Measurements from ENCODE around the gene SPDYE17. TPM values are rescaled to one million over a fixed set of nuclear protein-coding genes. Genes with fewer than 3 reads are reported as not detected.
A peak's percentile ranks its signal among the peaks of the same experiment; 100 is the strongest.
"Not testable (repeated sequence)": the region's sequence is repeated elsewhere in the genome, so short reads cannot be mapped to it uniquely, and the experiment has no call there.

The SPDYE17 gene
- total RNA-seq, 4 donors from 2014 or later, result not detected

- H3K27me3 ChIP-seq; DNase-seq; H3K4me3 ChIP-seq; intact Hi-C loops (cut with DNase I); H3K9me3 ChIP-seq; H3K4me1 ChIP-seq; H3K27ac ChIP-seq: not testable (repeated sequence)
- H3K36me3 ChIP-seq, result peaks cover 0 to 26% (median 0%) of the 10 kb centered on the region in 3 donors
- WGBS, 2 donors, result no CpG with 5 or more reads among the region's 19 CpGs
Observed at GRCh38 chr7:76983937-76984783, 48.0 kb downstream of the SPDYE17 start.

- no CpG with 5 or more reads among the region's 5 CpGs for WGBS, 2 donors
- H3K4me3 ChIP-seq; H3K27ac ChIP-seq; H3K9me3 ChIP-seq; intact Hi-C loops (cut with DNase I); DNase-seq; H3K27me3 ChIP-seq: not testable (repeated sequence)
- peaks cover 0 to 13% (median 0%) of the 10 kb centered on the region in 3 donors for H3K4me1 ChIP-seq
- peaks cover 0 to 34% (median 0%) of the 10 kb centered on the region in 3 donors for H3K36me3 ChIP-seq
Observed at GRCh38 chr7:76983333-76983732, 48.8 kb downstream of the SPDYE17 start.

GRCh38 chr7:76982501-76982900 is 49.7 kb downstream of the SPDYE17 start:
- H3K4me3 ChIP-seq; H3K9me3 ChIP-seq; H3K27me3 ChIP-seq; H3K27ac ChIP-seq; intact Hi-C loops (cut with DNase I); DNase-seq: not testable (repeated sequence)
- Histone ChIP-seq H3K36me3 (peaks cover 0 to 36% (median 0%) of the 10 kb centered on the region in 3 donors), H3K4me1 (peaks cover 0 to 14% (median 0%) of the 10 kb centered on the region in 3 donors)
- no CpG with 5 or more reads among the region's 10 CpGs for WGBS, 2 donors

- intact Hi-C loops (cut with DNase I); H3K27me3 ChIP-seq; H3K27ac ChIP-seq; H3K4me3 ChIP-seq; H3K9me3 ChIP-seq; DNase-seq: not testable (repeated sequence)
- WGBS, 2 donors, result no CpG with 5 or more reads among the region's 26 CpGs
- Histone ChIP-seq H3K4me1 (peaks cover 0 to 17% (median 0%) of the 10 kb centered on the region in 3 donors), H3K36me3 (peaks cover 0 to 36% (median 0%) of the 10 kb centered on the region in 3 donors)
Observed at GRCh38 chr7:76981187-76981970, 50.8 kb downstream of the SPDYE17 start.

- H3K9me3 ChIP-seq; intact Hi-C loops (cut with DNase I); H3K27me3 ChIP-seq; H3K4me3 ChIP-seq; H3K27ac ChIP-seq; DNase-seq: not testable (repeated sequence)
- Histone ChIP-seq H3K4me1 (peaks cover 0 to 19% (median 0%) of the 10 kb centered on the region in 3 donors), H3K36me3 (peaks cover 0 to 36% (median 0%) of the 10 kb centered on the region in 3 donors)
- 85 to 98% methylated on average over 9 to 12 of the region's 21 CpGs for WGBS, 2 donors
Observed at GRCh38 chr7:76980576-76980975, 51.6 kb downstream of the SPDYE17 start.

- H3K9me3 ChIP-seq; DNase-seq; H3K4me3 ChIP-seq; intact Hi-C loops (cut with DNase I); H3K27me3 ChIP-seq; H3K27ac ChIP-seq: not testable (repeated sequence)
- H3K4me1 ChIP-seq, result peaks cover 0 to 20% (median 0%) of the 10 kb centered on the region in 3 donors
- peaks cover 0 to 36% (median 0%) of the 10 kb centered on the region in 3 donors for H3K36me3 ChIP-seq
- 31 to 57% methylated on average over 1 to 4 of the region's 13 CpGs for WGBS, 2 donors
Observed at GRCh38 chr7:76977761-76978367, 54.3 kb downstream of the SPDYE17 start.

- H3K27ac ChIP-seq, result peak overlapping the region in 2 of 4 donors; percentile 39 to 67
- intact Hi-C loops (cut with DNase I); H3K27me3 ChIP-seq; DNase-seq; H3K4me3 ChIP-seq; H3K9me3 ChIP-seq: not testable (repeated sequence)
- 86 to 100% methylated on average over 1 of the region's 27 CpGs for WGBS, 2 donors
- peaks cover 0 to 19% (median 0%) of the 10 kb centered on the region in 3 donors for H3K4me1 ChIP-seq
- H3K36me3 ChIP-seq, result peaks cover 0 to 19% (median 0%) of the 10 kb centered on the region in 3 donors
Observed at GRCh38 chr7:76974793-76975579, 57.2 kb downstream of the SPDYE17 start.

GRCh38 chr7:76974336-76974735 is 57.8 kb downstream of the SPDYE17 start:
- Histone ChIP-seq H3K27ac (peak overlapping the region in 3 of 4 donors; percentile 21 to 42 (median 39)), H3K36me3 (peaks cover 0 to 14% (median 0%) of the 10 kb centered on the region in 3 donors), H3K4me1 (peaks cover 0 to 12% (median 0%) of the 10 kb centered on the region in 3 donors)
- DNase-seq; H3K9me3 ChIP-seq; H3K4me3 ChIP-seq; intact Hi-C loops (cut with DNase I); H3K27me3 ChIP-seq: not testable (repeated sequence)
- WGBS, 2 donors, result 80% methylated on average over 2 of the region's 12 CpGs; no CpG with 5 or more reads in 1 of the 2 donors

GRCh38 chr7:76972391-76972790 is 59.8 kb downstream of the SPDYE17 start:
- intact Hi-C loops (cut with DNase I), result not testable (repeated sequence)

More at GRCh38 chr7:76972391-76972790, 59.8 kb downstream of the SPDYE17 start:
- H3K9me3 ChIP-seq, H3K36me3 ChIP-seq, DNase-seq, H3K27me3 ChIP-seq, H3K4me3 ChIP-seq, H3K4me1 ChIP-seq: not testable (repeated sequence)
- 34 to 37% methylated on average over 4 to 6 of the region's 8 CpGs for WGBS, 2 donors
- H3K27ac ChIP-seq, result peak overlapping the region in 2 of 4 donors; percentile 34 to 36

Measured in esophagus squamous epithelium (tissue), 5 donors.